ENCODE results near the gene VPS54. TPM values are rescaled to one million over a fixed set of nuclear protein-coding genes. Genes with fewer than 3 reads are reported as not detected.
A peak's percentile ranks its signal among the peaks of the same experiment; 100 is the strongest.

VPS54 gene
- polyA plus RNA-seq, 1 of the 3 experiments (the other 2 are of a cell fraction), result 5.3 TPM

DNA sequence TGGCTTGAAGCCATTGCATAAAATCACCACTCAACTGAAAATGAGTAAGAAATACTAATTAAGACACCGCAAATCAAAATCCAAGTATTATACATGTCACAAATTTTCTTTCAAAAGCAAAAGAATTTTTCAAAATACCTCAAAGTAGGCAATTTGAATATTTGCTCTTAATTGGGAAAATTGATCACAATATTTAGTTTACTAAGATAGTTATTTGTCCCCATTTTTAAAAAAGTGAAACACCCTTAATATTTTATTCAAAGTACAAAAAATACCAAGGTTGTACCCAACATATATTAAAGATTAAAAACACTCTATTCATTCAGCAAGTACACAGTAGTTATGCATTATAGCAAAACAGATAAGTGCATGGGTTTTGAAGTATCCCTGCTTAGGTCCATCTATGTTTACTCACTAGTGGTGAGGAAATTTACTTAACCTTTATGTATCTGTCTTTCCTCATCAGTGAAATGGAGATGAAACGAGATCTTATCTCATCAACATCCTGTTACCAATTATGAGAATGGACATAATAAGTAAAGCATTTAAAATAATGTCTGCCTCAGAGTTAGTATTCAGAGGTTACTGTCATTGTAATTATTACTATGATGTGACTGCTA is 35.1 kb downstream of the VPS54 start (continued):
- TF ChIP-seq, protein P1, sequence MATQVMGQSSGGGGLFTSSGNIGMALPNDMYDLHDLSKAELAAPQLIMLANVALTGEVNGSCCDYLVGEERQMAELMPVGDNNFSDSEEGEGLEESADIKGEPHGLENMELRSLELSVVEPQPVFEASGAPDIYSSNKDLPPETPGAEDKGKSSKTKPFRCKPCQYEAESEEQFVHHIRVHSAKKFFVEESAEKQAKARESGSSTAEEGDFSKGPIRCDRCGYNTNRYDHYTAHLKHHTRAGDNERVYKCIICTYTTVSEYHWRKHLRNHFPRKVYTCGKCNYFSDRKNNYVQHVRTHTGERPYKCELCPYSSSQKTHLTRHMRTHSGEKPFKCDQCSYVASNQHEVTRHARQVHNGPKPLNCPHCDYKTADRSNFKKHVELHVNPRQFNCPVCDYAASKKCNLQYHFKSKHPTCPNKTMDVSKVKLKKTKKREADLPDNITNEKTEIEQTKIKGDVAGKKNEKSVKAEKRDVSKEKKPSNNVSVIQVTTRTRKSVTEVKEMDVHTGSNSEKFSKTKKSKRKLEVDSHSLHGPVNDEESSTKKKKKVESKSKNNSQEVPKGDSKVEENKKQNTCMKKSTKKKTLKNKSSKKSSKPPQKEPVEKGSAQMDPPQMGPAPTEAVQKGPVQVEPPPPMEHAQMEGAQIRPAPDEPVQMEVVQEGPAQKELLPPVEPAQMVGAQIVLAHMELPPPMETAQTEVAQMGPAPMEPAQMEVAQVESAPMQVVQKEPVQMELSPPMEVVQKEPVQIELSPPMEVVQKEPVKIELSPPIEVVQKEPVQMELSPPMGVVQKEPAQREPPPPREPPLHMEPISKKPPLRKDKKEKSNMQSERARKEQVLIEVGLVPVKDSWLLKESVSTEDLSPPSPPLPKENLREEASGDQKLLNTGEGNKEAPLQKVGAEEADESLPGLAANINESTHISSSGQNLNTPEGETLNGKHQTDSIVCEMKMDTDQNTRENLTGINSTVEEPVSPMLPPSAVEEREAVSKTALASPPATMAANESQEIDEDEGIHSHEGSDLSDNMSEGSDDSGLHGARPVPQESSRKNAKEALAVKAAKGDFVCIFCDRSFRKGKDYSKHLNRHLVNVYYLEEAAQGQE (IDR thresholded peaks at IDR 0.05; ENCODE audit: low read depth, low read length), result no peak
- no peak for TF ChIP-seq TAF1 (IDR thresholded peaks at IDR 0.05; ENCODE audit: borderline replicate concordance, low read depth, low read length)
- no peak for TF ChIP-seq FOXM1 (IDR thresholded peaks at IDR 0.05; ENCODE audit: low read depth)
- TF ChIP-seq SIN3A (IDR thresholded peaks at IDR 0.05; ENCODE audit: borderline replicate concordance, low read depth, low read length), result no peak
- TF ChIP-seq RAD21 (IDR thresholded peaks at IDR 0.05; ENCODE audit: low read length), result peak; percentile 10; the same call in 1 of the 2 replicates
- no peak for TF ChIP-seq SMC3 (IDR thresholded peaks at IDR 0.05; ENCODE audit: low read depth, low read length)
- TF ChIP-seq, protein P2, sequence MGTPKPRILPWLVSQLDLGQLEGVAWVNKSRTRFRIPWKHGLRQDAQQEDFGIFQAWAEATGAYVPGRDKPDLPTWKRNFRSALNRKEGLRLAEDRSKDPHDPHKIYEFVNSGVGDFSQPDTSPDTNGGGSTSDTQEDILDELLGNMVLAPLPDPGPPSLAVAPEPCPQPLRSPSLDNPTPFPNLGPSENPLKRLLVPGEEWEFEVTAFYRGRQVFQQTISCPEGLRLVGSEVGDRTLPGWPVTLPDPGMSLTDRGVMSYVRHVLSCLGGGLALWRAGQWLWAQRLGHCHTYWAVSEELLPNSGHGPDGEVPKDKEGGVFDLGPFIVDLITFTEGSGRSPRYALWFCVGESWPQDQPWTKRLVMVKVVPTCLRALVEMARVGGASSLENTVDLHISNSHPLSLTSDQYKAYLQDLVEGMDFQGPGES (IDR thresholded peaks at IDR 0.05; ENCODE audit: low read depth, low read length), result no peak
- peak; percentile 88 for TF ChIP-seq TCF12 (IDR thresholded peaks at IDR 0.05)
- TF ChIP-seq EZH2phosphoT487 (IDR thresholded peaks at IDR 0.05; ENCODE audit: borderline replicate concordance, low read depth), result no peak

GRCh38 chr2:63982335-63982734 is 36.9 kb downstream of the VPS54 start:
- Histone ChIP-seq H3F3A (replicated peaks; ENCODE audit: insufficient read depth) (peaks cover 7% of the 10 kb centered on the region), H3K27me3 (ENCODE audit: insufficient read depth) (no peaks in the 10 kb centered on the region), H3K4me2 (no peak overlapping the region), H2AFZ (ENCODE audit: low read depth) (no peak overlapping the region), H3K27ac (ENCODE audit: low read depth in 2 of 2, low read length in 1 of 2) (peak overlapping the region in 1 of 2 experiments; percentile 53; a peak in 1 of 4 replicates), H3K9me3 (no peaks in the 10 kb centered on the region), H3K9me2 (0 out of 2 replicates have a peak, but pooled peaks cover 3% of the 10 kb centered on the region), H3K36me3 (replicated peaks in 1 of 2; ENCODE audit: control insufficient read depth in 1 of 2, insufficient read depth in 2 of 2, low read length in 1 of 2) (peaks cover 27 to 38% of the 10 kb centered on the region in 2 experiments), H3K9ac (no peak overlapping the region), H3K4me3 (ENCODE audit: low read depth in 2 of 2, low read length in 1 of 2) (no peak overlapping the region), H4K20me1 (ENCODE audit: insufficient read depth) (peaks cover 21% of the 10 kb centered on the region), H3K4me1 (ENCODE audit: control insufficient read depth in 1 of 2, insufficient read depth in 2 of 2, low read depth in 1 of 2, low read length in 1 of 2) (peaks cover 0 to 3% of the 10 kb centered on the region in 2 experiments; a peak in 3 of 4 replicates), H3K79me2 (ENCODE audit: insufficient read depth) (peaks cover 24% of the 10 kb centered on the region)
- 98% methylated on average over 4 of the region's 4 CpGs for WGBS (ENCODE audit: low lambda C conversion rate)
- TF ChIP-seq FOSL2 (IDR thresholded peaks at IDR 0.05; ENCODE audit: borderline replicate concordance, low read depth) (no peak), SMC3 (IDR thresholded peaks at IDR 0.05; ENCODE audit: low read depth, low read length) (no peak), EP300 (IDR thresholded peaks at IDR 0.05; ENCODE audit: borderline replicate concordance in 1 of 2, low read depth in 1 of 2, low read length in 1 of 2) (no peak), RAD21 (IDR thresholded peaks at IDR 0.05; ENCODE audit: low read length) (no peak), GABPA (IDR thresholded peaks at IDR 0.05; ENCODE audit: low read depth) (no peak), RCOR1 (IDR thresholded peaks at IDR 0.05; ENCODE audit: low read length) (no peak), POLR2AphosphoS5 (IDR thresholded peaks at IDR 0.05; ENCODE audit: low read depth, low read length) (no peak), MEF2A (IDR thresholded peaks at IDR 0.05; ENCODE audit: borderline replicate concordance, low read depth) (no peak)
- TF ChIP-seq, protein P3, sequence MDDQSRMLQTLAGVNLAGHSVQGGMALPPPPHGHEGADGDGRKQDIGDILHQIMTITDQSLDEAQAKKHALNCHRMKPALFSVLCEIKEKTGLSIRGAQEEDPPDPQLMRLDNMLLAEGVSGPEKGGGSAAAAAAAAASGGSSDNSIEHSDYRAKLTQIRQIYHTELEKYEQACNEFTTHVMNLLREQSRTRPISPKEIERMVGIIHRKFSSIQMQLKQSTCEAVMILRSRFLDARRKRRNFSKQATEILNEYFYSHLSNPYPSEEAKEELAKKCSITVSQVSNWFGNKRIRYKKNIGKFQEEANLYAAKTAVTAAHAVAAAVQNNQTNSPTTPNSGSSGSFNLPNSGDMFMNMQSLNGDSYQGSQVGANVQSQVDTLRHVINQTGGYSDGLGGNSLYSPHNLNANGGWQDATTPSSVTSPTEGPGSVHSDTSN (IDR thresholded peaks at IDR 0.05), result no peak
- ChIA-PET POLR2A (no interaction called here), CTCF (no interaction called here)
- DNase-seq, result no peak
